GM10847 (cell line): ENCODE measurements around the gene B3GALNT2.

Source experiments
- POLR2A ChIP-seq: IDR thresholded peaks from 2 replicates; pipeline ENCODE4 v1.6.1; 2011; ENCODE audit not compliant: insufficient read length; ENCODE audit errors: extremely low read depth

The B3GALNT2 gene

DNA sequence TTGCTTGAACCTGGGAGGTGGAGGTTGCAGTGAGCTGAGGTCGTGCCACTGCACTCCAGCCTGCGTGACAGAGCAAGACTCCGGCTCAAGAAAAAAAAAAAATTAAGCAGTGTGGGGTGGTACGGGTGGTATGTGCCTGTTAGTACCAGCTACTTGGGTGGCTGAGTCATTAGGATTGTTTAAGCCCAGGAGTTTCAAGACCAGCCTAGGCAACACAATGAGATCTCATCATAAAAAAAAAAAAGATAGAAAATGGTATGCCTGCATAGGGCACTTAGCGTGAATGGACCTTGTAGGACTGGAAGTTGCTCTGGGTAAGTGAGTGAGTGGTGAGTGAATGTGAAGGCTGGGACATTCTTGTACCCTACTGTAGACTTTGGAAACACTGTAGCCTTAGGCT lies 100.1 kb downstream of the B3GALNT2 start:
- no peak for TF ChIP-seq POLR2A

GRCh38 chr1:235403593-235403992 lies 100.7 kb downstream of the B3GALNT2 start:
- no peak for TF ChIP-seq POLR2A

GRCh38 chr1:235402457-235403200 lies 101.6 kb downstream of the B3GALNT2 start:
- TF ChIP-seq POLR2A = no peak

- no peak for TF ChIP-seq POLR2A
Measured at GRCh38 chr1:235401251-235401650, 103.0 kb downstream of the B3GALNT2 start.
